GM13977 (cell line): ENCODE data around the gene RERG.

Experiments
- DNase-seq: peaks from one replicate; pipeline ENCODE4 v3.0.0; 2012; ENCODE audit warnings: low spot score
- in situ Hi-C: fragments of 300-500 bp; cut with MboI; formaldehyde crosslinking; loops from one replicate; pipeline ENCODE4 v1.12.0; 2022; ENCODE audit warnings: low sequenced_read_pairs, low pct_unique_long_range_greater_than_20kb, mixed read lengths, inconsistent platforms; ENCODE audit not compliant: unreplicated experiment
- TF ChIP-seq, protein P1 (sequence below): IDR thresholded peaks from 2 replicates; pipeline ENCODE4 v1.5.1; 2012; ENCODE audit warnings: mild to moderate bottlenecking, control low read depth; ENCODE audit not compliant: insufficient read depth; ENCODE audit errors: extremely low read depth, missing control alignments

Gene RERG

DNA sequence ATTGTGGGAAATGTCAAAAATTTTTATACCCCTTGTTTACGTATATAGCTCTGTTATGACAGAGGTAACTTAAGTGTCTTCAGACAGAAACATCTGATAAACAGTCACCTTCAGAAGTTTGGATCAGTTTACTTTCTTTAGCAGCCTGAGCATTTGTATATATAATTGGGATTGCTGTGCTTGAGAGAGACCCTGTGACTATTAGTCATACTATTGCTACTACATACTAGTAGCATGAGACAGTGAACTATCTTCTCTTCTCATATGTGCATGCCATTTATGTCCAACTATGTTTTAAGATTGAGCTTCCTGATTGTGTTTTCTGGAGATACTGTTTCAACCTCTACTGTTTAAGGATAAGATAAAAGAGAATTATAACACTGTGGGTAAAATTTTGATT is 146.9 kb downstream of the RERG start:
- in situ Hi-C loops, result no loop called here
- DNase-seq, result no peak
- TF ChIP-seq, protein P1, sequence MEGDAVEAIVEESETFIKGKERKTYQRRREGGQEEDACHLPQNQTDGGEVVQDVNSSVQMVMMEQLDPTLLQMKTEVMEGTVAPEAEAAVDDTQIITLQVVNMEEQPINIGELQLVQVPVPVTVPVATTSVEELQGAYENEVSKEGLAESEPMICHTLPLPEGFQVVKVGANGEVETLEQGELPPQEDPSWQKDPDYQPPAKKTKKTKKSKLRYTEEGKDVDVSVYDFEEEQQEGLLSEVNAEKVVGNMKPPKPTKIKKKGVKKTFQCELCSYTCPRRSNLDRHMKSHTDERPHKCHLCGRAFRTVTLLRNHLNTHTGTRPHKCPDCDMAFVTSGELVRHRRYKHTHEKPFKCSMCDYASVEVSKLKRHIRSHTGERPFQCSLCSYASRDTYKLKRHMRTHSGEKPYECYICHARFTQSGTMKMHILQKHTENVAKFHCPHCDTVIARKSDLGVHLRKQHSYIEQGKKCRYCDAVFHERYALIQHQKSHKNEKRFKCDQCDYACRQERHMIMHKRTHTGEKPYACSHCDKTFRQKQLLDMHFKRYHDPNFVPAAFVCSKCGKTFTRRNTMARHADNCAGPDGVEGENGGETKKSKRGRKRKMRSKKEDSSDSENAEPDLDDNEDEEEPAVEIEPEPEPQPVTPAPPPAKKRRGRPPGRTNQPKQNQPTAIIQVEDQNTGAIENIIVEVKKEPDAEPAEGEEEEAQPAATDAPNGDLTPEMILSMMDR, result no peak

DNA sequence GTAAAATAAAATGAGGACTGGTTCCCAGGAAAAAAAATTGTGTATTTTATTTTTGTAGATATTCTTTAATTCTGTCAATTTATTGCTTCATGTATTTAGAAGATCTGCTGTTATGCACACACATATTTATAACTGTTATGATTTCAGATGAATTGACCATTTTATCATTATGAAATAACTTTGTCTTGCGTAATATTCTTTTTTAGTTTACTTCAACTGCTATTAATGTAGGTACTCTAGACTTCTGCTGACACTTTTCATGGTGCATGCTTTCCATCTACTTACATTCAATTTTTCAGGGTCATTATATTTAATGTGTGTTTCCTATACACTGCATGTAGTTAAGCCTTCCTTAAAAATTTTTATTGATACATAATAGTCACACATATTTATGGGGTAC is 162.1 kb downstream of the RERG start:
- in situ Hi-C loops, result no loop called here
- no peak for DNase-seq
- TF ChIP-seq, protein P1, result no peak
